Renal cortex interstitium (tissue), 11 donors: ENCODE measurements around the gene UNC5C. TPM values are rescaled to one million over a fixed set of nuclear protein-coding genes. Genes with fewer than 3 reads are reported as not detected.
A peak's percentile ranks its signal among the peaks of the same experiment; 100 is the strongest.

ENCODE experiments used
- DNase-seq, 11 donors: peaks; one replicate each; pipeline ENCODE4 v3.0.0-alpha.2; 2013; ENCODE audit warnings: low read depth in 9 of 11, low spot score in 4 of 11; ENCODE audit errors: extremely low read depth in 1 of 11
- polyA plus RNA-seq, 3 donors: library from polyadenylated mRNA; unstranded; fragments of 120-200 nt; gene quantifications; one replicate each; pipeline ENCODE4 v1.2.1, GENCODE V29; 2013; ENCODE audit not compliant: insufficient read length in 3 of 3

The UNC5C gene
- polyA plus RNA-seq, 3 donors, result 34.1 to 43.8 (median 41.3) TPM

GRCh38 chr4:95317085-95317793 lies 231.5 kb downstream of the UNC5C start:
- no peak for DNase-seq

DNA sequence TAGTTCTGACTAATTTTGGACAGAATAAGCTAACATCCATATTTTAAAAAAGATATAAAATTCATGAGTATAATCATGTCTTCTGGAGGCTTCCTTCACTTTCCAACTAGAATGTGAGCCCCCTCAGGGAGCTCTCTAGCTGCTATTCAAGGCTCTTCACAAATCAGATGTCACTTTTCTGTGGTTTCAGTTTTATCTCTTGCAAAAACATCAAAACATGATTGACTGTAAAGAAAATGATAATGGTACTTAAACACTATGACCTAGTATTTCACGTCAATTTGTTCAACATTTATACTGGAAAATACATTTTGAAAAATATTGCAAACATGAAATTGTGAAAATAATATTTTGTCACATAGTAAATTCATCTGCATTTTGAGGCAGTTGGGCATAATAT lies 234.2 kb downstream of the UNC5C start:
- no peak for DNase-seq

GRCh38 chr4:95304898-95305297 lies 243.9 kb downstream of the UNC5C start:
- no peak for DNase-seq

DNA sequence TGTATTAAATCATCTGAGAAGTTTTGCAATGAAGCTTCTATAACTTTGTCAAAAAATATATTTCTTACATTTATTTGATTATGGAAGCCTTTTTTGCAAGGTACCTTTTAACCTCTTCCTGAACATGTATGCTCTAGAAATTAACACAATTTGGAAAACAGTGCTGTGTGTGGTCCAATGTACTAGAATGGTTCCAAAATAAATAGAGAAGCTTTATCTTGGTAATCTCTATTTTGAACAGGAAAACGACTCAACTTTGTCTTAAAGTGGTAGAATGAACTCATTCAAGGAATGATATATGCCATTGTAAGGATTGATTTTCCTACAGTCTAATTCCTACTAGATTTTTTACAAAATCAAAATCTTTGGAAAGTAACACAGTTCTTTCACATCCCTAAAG lies 248.5 kb downstream of the UNC5C start:
- DNase-seq, result no peak

GRCh38 chr4:95296052-95296451 lies 252.7 kb downstream of the UNC5C start:
- DNase-seq, result no peak

DNA sequence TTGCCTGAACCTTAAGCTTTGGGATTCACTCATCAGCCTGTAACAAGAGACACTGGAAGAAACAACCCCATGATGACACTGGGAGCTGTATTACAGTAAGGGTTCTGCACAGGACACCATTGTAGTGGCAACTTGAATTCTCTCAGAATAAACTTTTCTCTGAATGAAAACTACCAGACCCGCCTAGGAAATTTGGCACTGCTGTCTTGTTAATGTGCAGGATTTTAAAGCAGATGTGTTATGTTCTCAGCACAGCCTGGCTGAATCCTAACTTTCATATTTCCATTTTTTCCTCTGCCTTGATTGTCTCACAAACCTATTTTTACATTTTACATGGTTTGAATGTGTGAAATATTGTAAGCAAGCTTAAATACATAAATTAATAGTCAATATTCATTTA lies 253.6 kb downstream of the UNC5C start:
- no peak for DNase-seq

GRCh38 chr4:95294321-95294720 lies 254.5 kb downstream of the UNC5C start:
- no peak for DNase-seq

- no peak for DNase-seq
Observed at GRCh38 chr4:95293014-95293413, 255.8 kb downstream of the UNC5C start.

DNA sequence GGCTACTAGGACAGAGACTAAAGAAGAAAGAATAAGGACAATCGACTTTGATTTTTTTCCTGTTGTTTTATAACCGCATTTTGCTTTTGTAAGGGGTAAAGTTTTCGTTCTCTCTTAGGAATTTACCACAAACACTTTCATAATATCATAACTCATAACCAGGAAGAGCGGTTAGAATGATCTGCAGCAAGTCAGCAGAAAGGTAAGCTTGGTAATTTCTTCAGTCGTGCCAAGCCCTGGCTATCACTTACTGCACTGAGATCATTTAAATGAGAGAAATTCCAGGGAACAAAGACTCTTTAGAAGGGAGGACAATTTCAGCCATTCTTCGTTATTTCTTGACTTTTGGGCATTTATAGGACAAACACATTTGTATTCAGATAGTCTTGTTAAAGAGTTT lies 258.1 kb downstream of the UNC5C start:
- DNase-seq, result no peak

GRCh38 chr4:95289028-95289634 lies 259.6 kb downstream of the UNC5C start:
- no peak for DNase-seq

GRCh38 chr4:95288552-95288951 lies 260.2 kb downstream of the UNC5C start:
- no peak for DNase-seq

DNA sequence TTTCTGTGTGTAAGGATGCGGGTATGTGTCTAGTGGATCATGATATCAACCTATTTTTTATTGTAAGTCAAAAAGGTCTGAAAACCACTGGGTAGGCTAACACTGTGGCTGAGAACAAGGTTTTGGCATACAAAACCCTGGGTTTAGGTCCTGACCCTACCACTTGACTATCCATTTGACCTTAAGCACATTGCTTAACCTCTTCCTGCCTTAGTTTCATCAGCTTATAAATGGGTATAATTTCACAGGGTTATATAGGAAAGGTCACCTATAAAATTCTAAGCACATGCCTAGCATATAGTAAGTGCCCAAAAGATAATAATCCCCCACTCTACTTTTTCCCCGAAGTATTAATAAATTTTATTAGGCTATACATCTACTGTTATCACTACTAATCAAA lies 263.0 kb downstream of the UNC5C start:
- no peak for DNase-seq

GRCh38 chr4:95284655-95285054 lies 264.1 kb downstream of the UNC5C start:
- no peak for DNase-seq

- no peak for DNase-seq
Observed at GRCh38 chr4:95283320-95283719, 265.5 kb downstream of the UNC5C start.

GRCh38 chr4:95272797-95273196 lies 276.0 kb downstream of the UNC5C start:
- DNase-seq, result no peak

- no peak for DNase-seq
Observed at GRCh38 chr4:95272036-95272435, 276.7 kb downstream of the UNC5C start.

DNA sequence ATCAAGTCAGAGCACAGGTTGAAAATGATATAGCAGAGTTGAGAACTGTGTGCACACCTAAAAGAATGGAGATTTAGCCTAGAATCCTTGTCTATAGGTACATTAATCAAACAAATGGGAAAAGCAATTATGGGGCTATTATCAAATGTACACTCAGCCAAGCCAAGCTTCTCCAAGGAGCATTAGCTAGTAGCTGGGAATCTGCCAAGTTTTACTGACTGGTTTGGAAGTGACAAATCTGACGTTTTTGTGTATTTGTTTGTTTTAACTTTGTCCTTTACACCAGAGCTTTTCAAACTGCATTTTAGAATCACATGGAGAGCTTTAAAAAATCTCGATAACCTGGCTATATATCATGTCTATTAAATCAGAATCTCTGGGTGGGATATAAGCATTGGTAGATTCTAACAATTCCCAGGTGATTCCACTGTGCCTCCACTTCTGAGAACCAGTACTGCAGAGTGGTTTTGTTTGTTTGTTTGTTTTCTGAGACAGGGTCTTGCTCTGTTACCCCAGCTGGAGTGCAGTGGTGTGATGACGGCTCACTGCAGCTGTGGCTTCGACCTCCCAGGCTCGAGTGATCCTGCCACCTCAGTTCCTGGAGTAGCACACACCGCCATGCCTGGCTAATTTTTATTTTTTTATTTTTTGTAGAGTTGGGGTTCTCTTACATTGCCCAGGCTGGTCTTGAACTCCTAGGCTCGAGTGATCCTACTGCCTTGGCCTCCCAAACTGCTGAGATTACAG lies 279.8 kb downstream of the UNC5C start:
- DNase-seq, result peak in 2 of 11 donors; percentile 13 to 21

DNA sequence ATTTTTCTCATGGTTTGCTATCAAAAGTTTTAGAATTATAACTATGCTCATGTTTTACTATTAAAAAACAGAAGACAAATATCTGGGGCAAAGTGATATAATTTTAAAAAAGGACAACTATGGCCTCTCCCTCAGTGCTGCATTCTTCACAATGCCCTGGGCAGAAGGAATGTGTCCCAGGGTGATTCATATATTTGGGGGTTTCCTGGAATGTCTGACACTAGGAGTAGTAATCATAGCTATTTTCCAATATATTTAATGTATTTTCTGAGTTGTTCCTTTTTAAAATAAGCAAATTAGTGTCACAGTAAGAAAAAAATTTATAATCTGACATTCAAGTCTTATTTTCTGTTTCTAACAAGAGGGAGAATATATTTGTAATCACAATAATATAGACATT lies 281.7 kb downstream of the UNC5C start:
- DNase-seq, result no peak

DNA sequence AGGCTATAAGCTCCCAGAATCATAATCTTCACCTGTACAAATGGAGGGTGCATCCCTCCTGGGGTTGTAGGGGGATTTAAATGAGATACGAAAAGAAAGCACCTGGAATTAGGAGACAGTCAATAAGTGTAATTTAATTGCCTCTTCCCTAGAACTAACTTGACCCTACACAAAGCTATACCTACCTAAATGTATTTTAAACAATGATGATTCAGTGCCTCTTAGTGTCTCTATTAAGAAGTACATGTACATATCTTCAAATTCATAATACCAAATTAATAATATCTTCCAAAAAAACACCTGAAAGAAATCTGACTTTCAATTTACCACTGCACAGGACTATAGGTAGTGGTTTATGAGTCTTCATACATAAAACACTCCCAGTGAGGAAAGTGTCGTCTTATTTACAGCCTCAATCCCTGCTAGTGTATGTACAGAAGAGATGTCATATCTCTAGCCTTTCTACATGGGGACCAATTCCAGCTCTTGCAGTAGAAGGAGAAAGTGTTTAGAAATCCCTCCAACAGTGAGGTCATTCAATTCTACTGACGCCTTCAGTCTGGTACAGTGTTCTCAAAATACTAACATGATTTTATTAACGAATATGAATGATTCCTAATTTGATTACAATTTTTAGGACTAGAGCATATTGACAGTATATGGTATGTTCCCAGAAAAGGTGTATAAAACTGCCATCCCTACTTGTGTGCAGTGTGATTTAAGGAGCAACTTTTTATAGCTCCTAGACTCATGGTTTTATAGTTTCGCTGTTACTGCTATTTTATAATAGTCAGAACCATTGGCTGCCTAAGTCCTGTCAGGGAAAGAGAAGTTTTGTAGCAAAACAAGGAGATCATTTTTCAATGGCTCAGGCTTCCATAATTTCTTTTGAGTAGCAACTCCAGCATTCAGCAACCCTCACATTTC lies 282.7 kb downstream of the UNC5C start:
- no peak for DNase-seq
